Neural cell (in vitro differentiated cells): ENCODE data around the gene RIN2. TPM values are rescaled to one million over a fixed set of nuclear protein-coding genes. Genes with fewer than 3 reads are reported as not detected.

ENCODE experiments used
- H2AFZ ChIP-seq: fragments of 200-600, 300-800 bp; sonication (generic), shearing (Covaris generic); 2 replicates; pipeline ENCODE4 v1.6.0; 2014; ENCODE audit warnings: low read depth, mild to moderate bottlenecking, antibody characterized with exemption, low read length, moderate library complexity
- H3F3A ChIP-seq: fragments of 200-600 bp; shearing (Covaris generic); 2 replicates; pipeline ENCODE4 v1.6.1; 2016; ENCODE audit warnings: mild to moderate bottlenecking, moderate library complexity, mixed read lengths, antibody characterized with exemption, low read length; ENCODE audit not compliant: insufficient read depth, poor library complexity, severe bottlenecking
- H3K27ac ChIP-seq: fragments of 200-600, 300-800 bp; sonication (generic), shearing (Covaris generic); 2 replicates; pipeline ENCODE4 v1.5.1; 2014; ENCODE audit warnings: mild to moderate bottlenecking, low read length, moderate library complexity
- H3K27me3 ChIP-seq: fragments of 300-800, 200-600 bp; sonication (generic), shearing (Covaris generic); 2 replicates; pipeline ENCODE4 v1.6.0; 2014; ENCODE audit warnings: mild to moderate bottlenecking, low read depth, low read length, moderate library complexity; ENCODE audit not compliant: insufficient read depth
- H3K36me3 ChIP-seq: fragments of 300-800, 200-600 bp; sonication (generic), shearing (Covaris generic); 2 replicates; pipeline ENCODE4 v1.5.1; 2014; ENCODE audit warnings: mild to moderate bottlenecking, antibody characterized with exemption, low read length, moderate library complexity; ENCODE audit not compliant: insufficient read depth
- H3K4me2 ChIP-seq: fragments of 300-800, 200-600 bp; sonication (generic), shearing (Covaris generic); 2 replicates; pipeline ENCODE4 v1.6.0; 2014; ENCODE audit warnings: mild to moderate bottlenecking, low read length
- H3K4me3 ChIP-seq: fragments of 300-800, 200-600 bp; sonication (generic), shearing (Covaris generic); 2 replicates; pipeline ENCODE4 v1.5.1; 2014; ENCODE audit warnings: mild to moderate bottlenecking, low read length, moderate library complexity
- H3K79me2 ChIP-seq: fragments of 200-600 bp; shearing (Covaris generic); replicated peaks from 2 replicates; pipeline ENCODE4 v1.6.0; 2014; ENCODE audit warnings: mild to moderate bottlenecking, low read length, moderate library complexity; ENCODE audit not compliant: insufficient read depth
- H3K9ac ChIP-seq: fragments of 300-800, 200-600 bp; sonication (generic), shearing (Covaris generic); 2 replicates; pipeline ENCODE4 v1.6.1; 2016; ENCODE audit warnings: mild to moderate bottlenecking, low read length, mixed read lengths
- H3K9me2 ChIP-seq: fragments of 200-600 bp; shearing (Covaris generic); 2 replicates; pipeline ENCODE4 v1.6.1; 2016; ENCODE audit warnings: mild to moderate bottlenecking, low read length, mixed read lengths; ENCODE audit not compliant: insufficient read depth
- H3K9me3 ChIP-seq: fragments of 200-600, 300-800 bp; sonication (generic), shearing (Covaris generic); 2 replicates; pipeline ENCODE4 v1.6.1; 2016; ENCODE audit warnings: mild to moderate bottlenecking, mixed run types, low read length, moderate library complexity, mixed read lengths
- H4K20me1 ChIP-seq: fragments of 200-600 bp; shearing (Covaris generic); 2 replicates; pipeline ENCODE4 v1.6.1; 2016; ENCODE audit warnings: mild to moderate bottlenecking, mixed run types; ENCODE audit not compliant: insufficient read depth
- CTCF ChIP-seq: fragments of 450-650 bp; IDR thresholded peaks from 2 replicates; pipeline ENCODE4 v1.5.1; 2014; ENCODE audit warnings: antibody characterized with exemption, mild to moderate bottlenecking, moderate library complexity; ENCODE audit not compliant: poor library complexity, severe bottlenecking
- EP300 ChIP-seq: fragments of 450-650 bp; conservative IDR thresholded peaks from 2 replicates; pipeline ENCODE4 v1.6.1; 2014; ENCODE audit warnings: antibody characterized with exemption, mild to moderate bottlenecking, moderate library complexity; ENCODE audit not compliant: poor library complexity, severe bottlenecking
- EZH2 ChIP-seq: fragments of 200-600, 300-800 bp; shearing (Covaris generic), sonication (generic); IDR thresholded peaks from 2 replicates; pipeline ENCODE4 v1.6.1; 2014; ENCODE audit warnings: antibody characterized with exemption, low read length, borderline replicate concordance, mild to moderate bottlenecking; ENCODE audit not compliant: insufficient read depth, poor library complexity, severe bottlenecking
- MXI1 ChIP-seq: fragments of 450-650 bp; conservative IDR thresholded peaks from 2 replicates; pipeline ENCODE4 v1.6.1; 2014; ENCODE audit warnings: antibody characterized with exemption, mild to moderate bottlenecking; ENCODE audit not compliant: poor library complexity, severe bottlenecking
- POLR2AphosphoS5 ChIP-seq: IDR thresholded peaks from 2 replicates; pipeline ENCODE4 v1.6.1; 2012
- RAD21 ChIP-seq: fragments of 450-650 bp; conservative IDR thresholded peaks from 2 replicates; pipeline ENCODE4 v1.6.1; 2014; ENCODE audit warnings: antibody characterized with exemption, mild to moderate bottlenecking, moderate library complexity
- REST ChIP-seq: IDR thresholded peaks from 2 replicates; pipeline ENCODE4 v1.6.1; 2012; ENCODE audit warnings: borderline replicate concordance
- SMC3 ChIP-seq: fragments of 450-650 bp; conservative IDR thresholded peaks from 2 replicates; pipeline ENCODE4 v1.6.1; 2014; ENCODE audit warnings: antibody characterized with exemption, mild to moderate bottlenecking, moderate library complexity; ENCODE audit not compliant: poor library complexity
- TAF1 ChIP-seq: IDR thresholded peaks from 2 replicates; pipeline ENCODE4 v1.6.1; 2012; ENCODE audit warnings: low read depth
- polyA plus RNA-seq: library from polyadenylated mRNA; depleted of rRNA; stranded (reverse); fragments of >200 nt; gene quantifications from 2 replicates; pipeline ENCODE4 v1.2.3, GENCODE V29; 2014

RIN2 gene
- polyA plus RNA-seq, 1 donor from 2014 or later: 4.7 TPM

GRCh38 chr20:19737025-19737424, 21.0 kb upstream of the RIN2 start:
- no peaks in the 10 kb centered on the region for H3K27me3 ChIP-seq
- H3K79me2 ChIP-seq: no peaks in the 10 kb centered on the region
- TF ChIP-seq REST (no peak), SMC3 (no peak)
- no peak overlapping the region for H3K27ac ChIP-seq
- no peaks in the 10 kb centered on the region for H3K36me3 ChIP-seq
- H3F3A ChIP-seq: no peaks in the 10 kb centered on the region
- no peak overlapping the region for H3K9ac ChIP-seq
- no peak overlapping the region for H2AFZ ChIP-seq
- H3K4me3 ChIP-seq: no peak overlapping the region
- no peaks in the 10 kb centered on the region for H3K9me2 ChIP-seq
- no peaks in the 10 kb centered on the region for H4K20me1 ChIP-seq
- no peak overlapping the region for H3K4me2 ChIP-seq
- H3K9me3 ChIP-seq: no peaks in the 10 kb centered on the region

GRCh38 chr20:19738951-19739350, 19.1 kb upstream of the RIN2 start:
- Histone ChIP-seq H3F3A (no peaks in the 10 kb centered on the region), H3K9ac (no peak overlapping the region), H3K79me2 (no peaks in the 10 kb centered on the region), H3K36me3 (no peaks in the 10 kb centered on the region), H3K27me3 (no peaks in the 10 kb centered on the region), H3K9me3 (no peaks in the 10 kb centered on the region), H3K27ac (no peak overlapping the region), H3K4me2 (no peak overlapping the region), H3K9me2 (no peaks in the 10 kb centered on the region), H2AFZ (no peak overlapping the region), H3K4me3 (no peak overlapping the region), H4K20me1 (no peaks in the 10 kb centered on the region)
- no peak for TF ChIP-seq POLR2AphosphoS5
- no peak for TF ChIP-seq TAF1
- TF ChIP-seq SMC3: no peak
- TF ChIP-seq EP300: no peak
- no peak for TF ChIP-seq RAD21
- no peak for TF ChIP-seq MXI1
- no peak for TF ChIP-seq EZH2
- no peak for TF ChIP-seq REST
- no peak for TF ChIP-seq CTCF
